ENCODE results near the gene NTF4. TPM values are rescaled to one million over a fixed set of nuclear protein-coding genes. Genes with fewer than 3 reads are reported as not detected.

The NTF4 gene
- total and polyA plus RNA-seq, 2 experiments from 2014 or later, result 0.94 to 2.7 TPM

DNA sequence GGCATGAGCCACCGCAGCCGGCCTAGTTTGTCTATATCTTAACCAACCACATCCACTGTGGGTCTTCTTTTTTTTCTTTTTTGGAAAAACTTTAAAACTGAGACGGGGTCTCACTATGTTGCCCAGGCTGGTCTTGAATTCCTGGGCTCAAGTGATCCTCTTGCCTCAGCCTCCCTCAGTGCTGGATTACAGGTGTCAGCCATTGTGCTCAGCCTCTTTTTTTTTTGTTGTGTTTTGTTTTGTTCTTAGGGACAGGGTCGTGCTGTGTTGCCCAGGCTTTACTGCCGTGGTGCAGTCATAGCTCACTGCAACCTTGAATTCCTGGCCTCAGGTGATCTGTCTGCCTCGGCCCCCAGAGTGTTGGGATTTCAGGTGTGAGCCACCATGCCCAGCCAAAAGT is 28.1 kb upstream of the NTF4 start:
- ATAC-seq (no peak), DNase-seq (ENCODE audit: low spot score) (no peak)
- no peaks in the 10 kb centered on the region for H3K9me2 ChIP-seq (ENCODE audit: insufficient read depth)
- peaks cover 88% of the 10 kb centered on the region for H3K36me3 Mint-ChIP-seq (ENCODE audit: low read depth)
- no peak overlapping the region for H3K4me3 ChIP-seq
- H3K4me1 ChIP-seq (ENCODE audit: insufficient read depth), result no peaks in the 10 kb centered on the region
- H2AFZ ChIP-seq, result no peak overlapping the region
- H3K4me1 Mint-ChIP-seq, result 0 out of 3 replicates have a peak, but pooled peaks cover 5% of the 10 kb centered on the region
- no peak overlapping the region for H3K4me2 ChIP-seq
- no peak overlapping the region for H3K27ac Mint-ChIP-seq
- no peaks in the 10 kb centered on the region for H3K9me3 Mint-ChIP-seq
- H3K79me2 ChIP-seq (replicated peaks; ENCODE audit: insufficient read depth), result peaks cover 78% of the 10 kb centered on the region
- TF ChIP-seq ZNF331 (CRISPR knock-in tag; IDR thresholded peaks at IDR 0.05; ENCODE audit: low read depth) (no peak), JUNB (IDR thresholded peaks at IDR 0.05; ENCODE audit: unreplicated experiment) (no peak), NANOG (IDR thresholded peaks at IDR 0.05; ENCODE audit: borderline replicate concordance) (no peak)
- peaks cover 60% of the 10 kb centered on the region for H3F3A ChIP-seq (replicated peaks; ENCODE audit: low read depth)
- no peak overlapping the region; the same call in 1 of the 2 replicates for H3K27ac ChIP-seq (ENCODE audit: low read depth)
- no peaks in the 10 kb centered on the region for H3K27me3 ChIP-seq (ENCODE audit: insufficient read depth)
- H4K20me1 ChIP-seq (replicated peaks; ENCODE audit: insufficient read depth), result peaks cover 55% of the 10 kb centered on the region
- H3K4me3 Mint-ChIP-seq, result no peak overlapping the region
- H3K27me3 Mint-ChIP-seq (ENCODE audit: insufficient read depth, low read depth, poor library complexity), result peaks cover 4% of the 10 kb centered on the region
- H3K36me3 ChIP-seq (ENCODE audit: insufficient read depth), result peaks cover 38% of the 10 kb centered on the region

- Mint-ChIP-seq H3K4me3 (no peak overlapping the region), H3K4me1 (peaks cover 7% of the 10 kb centered on the region), H3K27me3 (ENCODE audit: insufficient read depth, low read depth, poor library complexity) (peaks cover 4% of the 10 kb centered on the region), H3K36me3 (ENCODE audit: low read depth) (peaks cover 88% of the 10 kb centered on the region), H3K9me3 (no peaks in the 10 kb centered on the region), H3K27ac (no peak overlapping the region)
- no peak for DNase-seq (ENCODE audit: low spot score)
- Histone ChIP-seq H3K36me3 (ENCODE audit: insufficient read depth) (peaks cover 41% of the 10 kb centered on the region), H4K20me1 (replicated peaks; ENCODE audit: insufficient read depth) (peaks cover 56% of the 10 kb centered on the region), H3K4me1 (ENCODE audit: insufficient read depth) (peaks cover 3% of the 10 kb centered on the region), H3F3A (replicated peaks; ENCODE audit: low read depth) (peaks cover 48% of the 10 kb centered on the region), H3K79me2 (replicated peaks; ENCODE audit: insufficient read depth) (peaks cover 90% of the 10 kb centered on the region), H3K27ac (ENCODE audit: low read depth) (no peak overlapping the region), H3K4me2 (no peak overlapping the region), H3K4me3 (no peak overlapping the region), H3K9me2 (ENCODE audit: insufficient read depth) (no peaks in the 10 kb centered on the region), H2AFZ (no peak overlapping the region), H3K27me3 (ENCODE audit: insufficient read depth) (no peaks in the 10 kb centered on the region)
- no peak for ATAC-seq
- TF ChIP-seq, protein P1, sequence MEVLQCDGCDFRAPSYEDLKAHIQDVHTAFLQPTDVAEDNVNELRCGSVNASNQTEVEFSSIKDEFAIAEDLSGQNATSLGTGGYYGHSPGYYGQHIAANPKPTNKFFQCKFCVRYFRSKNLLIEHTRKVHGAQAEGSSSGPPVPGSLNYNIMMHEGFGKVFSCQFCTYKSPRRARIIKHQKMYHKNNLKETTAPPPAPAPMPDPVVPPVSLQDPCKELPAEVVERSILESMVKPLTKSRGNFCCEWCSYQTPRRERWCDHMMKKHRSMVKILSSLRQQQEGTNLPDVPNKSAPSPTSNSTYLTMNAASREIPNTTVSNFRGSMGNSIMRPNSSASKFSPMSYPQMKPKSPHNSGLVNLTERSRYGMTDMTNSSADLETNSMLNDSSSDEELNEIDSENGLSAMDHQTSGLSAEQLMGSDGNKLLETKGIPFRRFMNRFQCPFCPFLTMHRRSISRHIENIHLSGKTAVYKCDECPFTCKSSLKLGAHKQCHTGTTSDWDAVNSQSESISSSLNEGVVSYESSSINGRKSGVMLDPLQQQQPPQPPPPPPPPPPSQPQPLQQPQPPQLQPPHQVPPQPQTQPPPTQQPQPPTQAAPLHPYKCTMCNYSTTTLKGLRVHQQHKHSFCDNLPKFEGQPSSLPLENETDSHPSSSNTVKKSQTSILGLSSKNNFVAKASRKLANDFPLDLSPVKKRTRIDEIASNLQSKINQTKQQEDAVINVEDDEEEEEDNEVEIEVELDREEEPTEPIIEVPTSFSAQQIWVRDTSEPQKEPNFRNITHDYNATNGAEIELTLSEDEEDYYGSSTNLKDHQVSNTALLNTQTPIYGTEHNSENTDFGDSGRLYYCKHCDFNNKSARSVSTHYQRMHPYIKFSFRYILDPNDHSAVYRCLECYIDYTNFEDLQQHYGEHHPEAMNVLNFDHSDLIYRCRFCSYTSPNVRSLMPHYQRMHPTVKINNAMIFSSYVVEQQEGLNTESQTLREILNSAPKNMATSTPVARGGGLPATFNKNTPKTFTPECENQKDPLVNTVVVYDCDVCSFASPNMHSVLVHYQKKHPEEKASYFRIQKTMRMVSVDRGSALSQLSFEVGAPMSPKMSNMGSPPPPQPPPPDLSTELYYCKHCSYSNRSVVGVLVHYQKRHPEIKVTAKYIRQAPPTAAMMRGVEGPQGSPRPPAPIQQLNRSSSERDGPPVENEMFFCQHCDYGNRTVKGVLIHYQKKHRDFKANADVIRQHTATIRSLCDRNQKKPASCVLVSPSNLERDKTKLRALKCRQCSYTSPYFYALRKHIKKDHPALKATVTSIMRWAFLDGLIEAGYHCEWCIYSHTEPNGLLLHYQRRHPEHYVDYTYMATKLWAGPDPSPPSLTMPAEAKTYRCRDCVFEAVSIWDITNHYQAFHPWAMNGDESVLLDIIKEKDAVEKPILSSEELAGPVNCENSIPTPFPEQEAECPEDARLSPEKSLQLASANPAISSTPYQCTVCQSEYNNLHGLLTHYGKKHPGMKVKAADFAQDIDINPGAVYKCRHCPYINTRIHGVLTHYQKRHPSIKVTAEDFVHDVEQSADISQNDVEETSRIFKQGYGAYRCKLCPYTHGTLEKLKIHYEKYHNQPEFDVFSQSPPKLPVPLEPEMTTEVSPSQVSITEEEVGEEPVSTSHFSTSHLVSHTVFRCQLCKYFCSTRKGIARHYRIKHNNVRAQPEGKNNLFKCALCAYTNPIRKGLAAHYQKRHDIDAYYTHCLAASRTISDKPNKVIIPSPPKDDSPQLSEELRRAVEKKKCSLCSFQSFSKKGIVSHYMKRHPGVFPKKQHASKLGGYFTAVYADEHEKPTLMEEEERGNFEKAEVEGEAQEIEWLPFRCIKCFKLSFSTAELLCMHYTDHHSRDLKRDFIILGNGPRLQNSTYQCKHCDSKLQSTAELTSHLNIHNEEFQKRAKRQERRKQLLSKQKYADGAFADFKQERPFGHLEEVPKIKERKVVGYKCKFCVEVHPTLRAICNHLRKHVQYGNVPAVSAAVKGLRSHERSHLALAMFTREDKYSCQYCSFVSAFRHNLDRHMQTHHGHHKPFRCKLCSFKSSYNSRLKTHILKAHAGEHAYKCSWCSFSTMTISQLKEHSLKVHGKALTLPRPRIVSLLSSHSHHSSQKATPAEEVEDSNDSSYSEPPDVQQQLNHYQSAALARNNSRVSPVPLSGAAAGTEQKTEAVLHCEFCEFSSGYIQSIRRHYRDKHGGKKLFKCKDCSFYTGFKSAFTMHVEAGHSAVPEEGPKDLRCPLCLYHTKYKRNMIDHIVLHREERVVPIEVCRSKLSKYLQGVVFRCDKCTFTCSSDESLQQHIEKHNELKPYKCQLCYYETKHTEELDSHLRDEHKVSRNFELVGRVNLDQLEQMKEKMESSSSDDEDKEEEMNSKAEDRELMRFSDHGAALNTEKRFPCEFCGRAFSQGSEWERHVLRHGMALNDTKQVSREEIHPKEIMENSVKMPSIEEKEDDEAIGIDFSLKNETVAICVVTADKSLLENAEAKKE (CRISPR knock-in tag; IDR thresholded peaks at IDR 0.05), result no peak
- TF ChIP-seq ETS1 (IDR thresholded peaks at IDR 0.05), result no peak
- TF ChIP-seq JUNB (IDR thresholded peaks at IDR 0.05; ENCODE audit: unreplicated experiment), result no peak
- no peak for TF ChIP-seq ZNF114 (CRISPR knock-in tag; IDR thresholded peaks at IDR 0.05)
- no peak for TF ChIP-seq ZNF331 (CRISPR knock-in tag; IDR thresholded peaks at IDR 0.05; ENCODE audit: low read depth)
- no peak for TF ChIP-seq POLR2AphosphoS5 (IDR thresholded peaks at IDR 0.05; ENCODE audit: low read depth)
- no peak for TF ChIP-seq CREB1 (CRISPR knock-in tag; IDR thresholded peaks at IDR 0.05; ENCODE audit: low read depth)
- TF ChIP-seq STAT1 (IDR thresholded peaks at IDR 0.05; ENCODE audit: unreplicated experiment), result no peak
- TF ChIP-seq, protein P2, sequence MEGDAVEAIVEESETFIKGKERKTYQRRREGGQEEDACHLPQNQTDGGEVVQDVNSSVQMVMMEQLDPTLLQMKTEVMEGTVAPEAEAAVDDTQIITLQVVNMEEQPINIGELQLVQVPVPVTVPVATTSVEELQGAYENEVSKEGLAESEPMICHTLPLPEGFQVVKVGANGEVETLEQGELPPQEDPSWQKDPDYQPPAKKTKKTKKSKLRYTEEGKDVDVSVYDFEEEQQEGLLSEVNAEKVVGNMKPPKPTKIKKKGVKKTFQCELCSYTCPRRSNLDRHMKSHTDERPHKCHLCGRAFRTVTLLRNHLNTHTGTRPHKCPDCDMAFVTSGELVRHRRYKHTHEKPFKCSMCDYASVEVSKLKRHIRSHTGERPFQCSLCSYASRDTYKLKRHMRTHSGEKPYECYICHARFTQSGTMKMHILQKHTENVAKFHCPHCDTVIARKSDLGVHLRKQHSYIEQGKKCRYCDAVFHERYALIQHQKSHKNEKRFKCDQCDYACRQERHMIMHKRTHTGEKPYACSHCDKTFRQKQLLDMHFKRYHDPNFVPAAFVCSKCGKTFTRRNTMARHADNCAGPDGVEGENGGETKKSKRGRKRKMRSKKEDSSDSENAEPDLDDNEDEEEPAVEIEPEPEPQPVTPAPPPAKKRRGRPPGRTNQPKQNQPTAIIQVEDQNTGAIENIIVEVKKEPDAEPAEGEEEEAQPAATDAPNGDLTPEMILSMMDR (conservative IDR thresholded peaks at IDR 0.05; ENCODE audit: low read depth in 2 of 2), result no peak
- TF ChIP-seq NANOG (IDR thresholded peaks at IDR 0.05; ENCODE audit: borderline replicate concordance), result no peak
These were observed 26.9 kb upstream of the NTF4 start for GRCh38 chr19:49091391-49092038.
